GM13977 (cell line): ENCODE measurements around the gene SLC38A3.

Source experiments
- DNase-seq: peaks from one replicate; pipeline ENCODE4 v3.0.0; 2012; ENCODE audit warnings: low spot score
- in situ Hi-C: fragments of 300-500 bp; cut with MboI; formaldehyde crosslinking; loops from one replicate; pipeline ENCODE4 v1.12.0; 2022; ENCODE audit warnings: low sequenced_read_pairs, low pct_unique_long_range_greater_than_20kb, mixed read lengths, inconsistent platforms; ENCODE audit not compliant: unreplicated experiment
- TF ChIP-seq, protein P1 (sequence below): IDR thresholded peaks from 2 replicates; pipeline ENCODE4 v1.5.1; 2012; ENCODE audit warnings: mild to moderate bottlenecking, control low read depth; ENCODE audit not compliant: insufficient read depth; ENCODE audit errors: extremely low read depth, missing control alignments

Gene SLC38A3

DNA sequence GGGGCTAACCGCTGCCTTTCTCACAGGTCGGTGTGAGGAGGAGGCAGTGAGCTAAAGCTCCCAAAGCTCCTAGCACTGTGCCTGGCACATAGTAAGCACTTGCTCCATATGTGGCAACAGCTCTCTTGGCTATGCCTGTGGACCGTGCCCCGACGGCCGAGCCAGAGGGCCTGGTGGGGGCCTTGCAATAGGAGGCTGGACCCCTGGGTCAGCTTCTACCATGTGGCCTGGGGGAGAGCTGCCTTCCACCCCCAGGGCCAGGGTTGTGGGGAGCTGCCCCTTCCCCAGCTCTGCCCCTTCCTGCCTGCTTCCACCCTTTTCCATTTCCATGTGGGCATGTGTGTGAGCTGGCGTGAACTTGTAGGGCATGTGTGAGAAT is 30.6 kb upstream of the SLC38A3 start:
- in situ Hi-C loops = no loop called here
- TF ChIP-seq, protein P1, sequence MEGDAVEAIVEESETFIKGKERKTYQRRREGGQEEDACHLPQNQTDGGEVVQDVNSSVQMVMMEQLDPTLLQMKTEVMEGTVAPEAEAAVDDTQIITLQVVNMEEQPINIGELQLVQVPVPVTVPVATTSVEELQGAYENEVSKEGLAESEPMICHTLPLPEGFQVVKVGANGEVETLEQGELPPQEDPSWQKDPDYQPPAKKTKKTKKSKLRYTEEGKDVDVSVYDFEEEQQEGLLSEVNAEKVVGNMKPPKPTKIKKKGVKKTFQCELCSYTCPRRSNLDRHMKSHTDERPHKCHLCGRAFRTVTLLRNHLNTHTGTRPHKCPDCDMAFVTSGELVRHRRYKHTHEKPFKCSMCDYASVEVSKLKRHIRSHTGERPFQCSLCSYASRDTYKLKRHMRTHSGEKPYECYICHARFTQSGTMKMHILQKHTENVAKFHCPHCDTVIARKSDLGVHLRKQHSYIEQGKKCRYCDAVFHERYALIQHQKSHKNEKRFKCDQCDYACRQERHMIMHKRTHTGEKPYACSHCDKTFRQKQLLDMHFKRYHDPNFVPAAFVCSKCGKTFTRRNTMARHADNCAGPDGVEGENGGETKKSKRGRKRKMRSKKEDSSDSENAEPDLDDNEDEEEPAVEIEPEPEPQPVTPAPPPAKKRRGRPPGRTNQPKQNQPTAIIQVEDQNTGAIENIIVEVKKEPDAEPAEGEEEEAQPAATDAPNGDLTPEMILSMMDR = no peak
- DNase-seq = no peak

DNA sequence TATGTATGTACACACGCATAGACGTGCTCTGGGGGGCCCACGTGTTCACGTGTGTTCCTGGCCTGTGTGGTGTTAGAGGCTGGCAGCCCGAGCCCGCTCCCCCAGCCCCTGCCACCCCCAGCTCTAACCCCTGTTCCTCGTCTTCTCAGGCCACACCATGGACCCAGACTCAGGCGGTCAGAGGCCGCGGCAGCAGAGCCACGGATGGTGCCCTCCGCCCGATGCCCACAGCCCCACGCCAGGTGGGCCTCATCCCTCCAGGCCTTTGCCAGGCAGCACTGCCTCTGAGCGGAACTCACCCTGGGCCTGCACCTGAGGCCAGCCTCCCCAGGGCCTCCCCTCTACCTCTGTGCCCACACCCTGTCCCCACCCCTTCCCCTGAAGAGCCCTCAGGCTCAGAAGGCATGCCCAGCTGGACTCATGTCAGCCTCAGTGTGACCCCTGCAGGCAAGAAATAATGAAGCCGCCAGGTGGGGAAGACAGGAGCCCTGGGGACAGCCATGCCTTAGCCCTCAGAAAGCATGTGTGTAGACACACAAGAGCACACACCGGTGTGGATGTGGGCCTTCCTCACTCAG is 30.0 kb upstream of the SLC38A3 start:
- TF ChIP-seq, protein P1 = no peak
- in situ Hi-C loops = no loop called here
- DNase-seq = no peak

DNA sequence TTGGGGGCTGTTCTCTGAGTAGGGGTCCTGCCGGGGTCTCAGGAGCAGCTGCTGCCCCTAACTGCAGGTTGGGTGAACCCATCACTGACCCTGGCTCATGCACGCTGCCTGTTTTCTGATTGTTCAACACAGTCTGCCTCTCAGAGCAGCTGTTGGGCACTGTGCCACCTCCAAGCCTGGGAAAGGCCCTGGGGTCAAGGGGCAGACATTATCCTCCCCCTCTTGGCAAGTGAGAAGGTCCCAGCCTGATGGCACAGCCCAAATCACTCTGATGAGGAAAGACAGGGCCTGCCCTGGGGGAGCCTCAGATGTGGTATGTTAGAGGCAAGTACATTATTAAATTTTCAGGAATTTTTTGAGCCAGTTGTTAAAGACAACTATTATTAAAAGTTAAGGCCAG is 27.7 kb upstream of the SLC38A3 start:
- TF ChIP-seq, protein P1 = no peak
- in situ Hi-C loops = no loop called here
- no peak for DNase-seq

DNA sequence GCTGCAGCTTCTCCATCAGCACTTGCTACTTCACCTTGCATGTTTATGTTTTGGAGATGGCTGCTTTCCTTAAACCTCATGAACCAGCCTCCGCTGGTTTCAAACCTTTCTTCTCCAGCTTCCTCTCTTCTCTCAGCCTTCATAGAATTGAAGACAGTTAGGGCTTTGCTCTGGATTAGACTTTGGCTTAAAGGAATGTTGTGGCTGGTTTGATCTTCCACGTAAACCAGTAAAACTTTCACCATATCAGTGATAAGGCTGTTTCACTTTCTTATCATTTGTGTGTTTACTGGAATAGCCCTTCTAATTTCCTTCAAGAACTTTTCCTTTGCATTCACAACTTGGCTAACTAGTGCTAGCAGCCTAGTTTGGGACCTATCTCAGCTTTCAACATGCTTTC is 25.4 kb upstream of the SLC38A3 start:
- TF ChIP-seq, protein P1 = no peak
- in situ Hi-C loops = no loop called here
- no peak for DNase-seq

DNA sequence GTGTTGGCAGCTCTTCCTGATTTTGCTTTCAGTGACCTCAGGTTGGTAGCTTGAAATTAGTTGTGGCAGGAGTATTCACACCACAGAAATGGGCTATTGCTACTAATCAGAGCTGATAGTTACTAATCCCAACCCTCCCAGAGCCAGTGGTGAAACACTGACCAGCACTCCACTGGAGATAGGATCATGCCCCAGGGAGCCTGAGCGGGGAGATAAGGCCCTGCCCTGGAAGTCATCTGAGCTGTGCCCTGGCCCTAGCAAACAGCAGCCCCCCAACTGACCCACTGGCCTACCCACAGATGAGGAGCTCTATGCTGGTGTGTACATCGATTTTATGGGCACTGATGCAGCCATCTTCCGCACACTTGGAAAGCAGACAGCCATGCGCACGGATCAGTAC is 23.1 kb upstream of the SLC38A3 start:
- DNase-seq = no peak
- in situ Hi-C loops = no loop called here
- TF ChIP-seq, protein P1 = no peak

DNA sequence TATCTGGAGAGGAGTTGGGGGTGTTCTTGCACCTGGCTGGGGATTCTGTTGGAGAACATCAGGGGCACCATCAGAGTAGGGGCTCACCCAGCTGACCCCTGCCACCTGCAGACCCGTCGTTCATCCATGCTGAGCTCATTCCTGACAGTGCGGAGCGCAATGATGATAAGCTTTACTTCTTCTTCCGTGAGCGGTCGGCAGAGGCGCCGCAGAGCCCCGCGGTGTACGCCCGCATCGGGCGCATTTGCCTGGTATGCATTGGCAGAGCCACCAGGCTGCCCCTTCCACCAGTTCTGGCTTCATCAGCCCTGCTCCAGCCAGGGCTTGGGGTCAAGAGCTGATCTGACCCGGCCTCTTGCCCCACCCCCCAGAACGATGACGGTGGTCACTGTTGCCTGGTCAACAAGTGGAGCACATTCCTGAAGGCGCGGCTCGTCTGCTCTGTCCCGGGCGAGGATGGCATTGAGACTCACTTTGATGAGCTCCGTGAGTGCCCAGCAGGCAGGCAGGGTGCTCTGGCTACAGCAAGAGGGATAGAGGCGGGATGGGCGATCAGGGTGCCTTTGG is 22.5 kb upstream of the SLC38A3 start:
- TF ChIP-seq, protein P1 = no peak
- in situ Hi-C loops = no loop called here
- DNase-seq = no peak
